RWPE2 (cell line): Measurements from ENCODE around the gene NOL4L.

Experiments used
- ATAC-seq: fragments of 200-7000 bp; cut with Tn5 transposase; 3 replicates; pipeline ENCODE4 v1.9.1; 2021; ENCODE audit warnings: low read depth
- DNase-seq: peaks from one replicate; pipeline ENCODE4 v3.0.0-alpha.2; 2020; ENCODE audit warnings: low spot score
- H3K27ac ChIP-seq: fragments of 450-650 bp; 2 replicates; pipeline ENCODE4 v1.5.1; 2017; ENCODE audit warnings: mild to moderate bottlenecking; ENCODE audit not compliant: poor library complexity, severe bottlenecking
- H3K27me3 ChIP-seq: fragments of 250-450 bp; sonication (Bioruptor Pico); 2 replicates; pipeline ENCODE4 v1.5.1; 2021; ENCODE audit warnings: mild to moderate bottlenecking, moderate library complexity; ENCODE audit not compliant: insufficient read depth, poor library complexity, severe bottlenecking
- H3K36me3 ChIP-seq: fragments of 250-450 bp; sonication (Bioruptor Pico); 2 replicates; pipeline ENCODE4 v1.5.1; 2020; ENCODE audit warnings: low read depth, mild to moderate bottlenecking, moderate library complexity
- H3K4me1 ChIP-seq: fragments of 250-450 bp; sonication (Bioruptor Pico); 2 replicates; pipeline ENCODE4 v1.5.1; 2021; ENCODE audit warnings: mild to moderate bottlenecking, moderate library complexity; ENCODE audit not compliant: insufficient read depth, poor library complexity, severe bottlenecking
- H3K4me3 ChIP-seq: fragments of 250-450 bp; sonication (Bioruptor Pico); 2 replicates; pipeline ENCODE4 v1.5.1; 2021; ENCODE audit warnings: mild to moderate bottlenecking, moderate library complexity; ENCODE audit not compliant: severe bottlenecking
- H3K9me3 ChIP-seq: fragments of 250-450 bp; sonication (Bioruptor Pico); 2 replicates; pipeline ENCODE4 v1.5.1; 2021; ENCODE audit warnings: mild to moderate bottlenecking, moderate library complexity; ENCODE audit not compliant: severe bottlenecking
- CTCF ChIP-seq: fragments of 450-650 bp; IDR thresholded peaks from one replicate; pipeline ENCODE4 v1.5.1; 2017; ENCODE audit warnings: mild to moderate bottlenecking, moderate library complexity; ENCODE audit not compliant: poor library complexity, severe bottlenecking

Gene NOL4L

GRCh38 chr20:32434434-32434833, 150.7 kb downstream of the NOL4L start:
- DNase-seq (peak; percentile 80), ATAC-seq (no peak)
- no peaks in the 10 kb centered on the region for H3K9me3 ChIP-seq
- no peak overlapping the region for H3K4me3 ChIP-seq
- H3K27ac ChIP-seq: no peak overlapping the region
- no peak for TF ChIP-seq CTCF
- H3K36me3 ChIP-seq: peaks cover 100% of the 10 kb centered on the region
- no peaks in the 10 kb centered on the region for H3K4me1 ChIP-seq
- H3K27me3 ChIP-seq: no peaks in the 10 kb centered on the region

- H3K4me1 ChIP-seq: no peaks in the 10 kb centered on the region
- TF ChIP-seq CTCF: no peak
- H3K27me3 ChIP-seq: no peaks in the 10 kb centered on the region
- DNase-seq (peak; percentile 75), ATAC-seq (no peak)
- H3K36me3 ChIP-seq: peaks cover 100% of the 10 kb centered on the region
- no peak overlapping the region for H3K27ac ChIP-seq
- H3K9me3 ChIP-seq: no peaks in the 10 kb centered on the region
- H3K4me3 ChIP-seq: no peak overlapping the region
These were observed 151.7 kb downstream of the NOL4L start for GRCh38 chr20:32433311-32434021.

- no peaks in the 10 kb centered on the region for H3K9me3 ChIP-seq
- H3K4me3 ChIP-seq: no peak overlapping the region
- no peak for DNase-seq
- ATAC-seq: no peak
- peaks cover 100% of the 10 kb centered on the region for H3K36me3 ChIP-seq
- no peaks in the 10 kb centered on the region for H3K27me3 ChIP-seq
- H3K4me1 ChIP-seq: no peaks in the 10 kb centered on the region
- TF ChIP-seq CTCF: no peak
- H3K27ac ChIP-seq: no peak overlapping the region
These were observed 152.9 kb downstream of the NOL4L start for GRCh38 chr20:32432277-32432676.

GRCh38 chr20:32431457-32431856, 153.7 kb downstream of the NOL4L start:
- no peak for TF ChIP-seq CTCF
- H3K36me3 ChIP-seq: peaks cover 99% of the 10 kb centered on the region

GRCh38 chr20:32429745-32430360, 155.3 kb downstream of the NOL4L start:
- Histone ChIP-seq H3K4me1 (no peaks in the 10 kb centered on the region), H3K9me3 (no peaks in the 10 kb centered on the region), H3K36me3 (peaks cover 91% of the 10 kb centered on the region), H3K27ac (no peak overlapping the region), H3K4me3 (no peak overlapping the region), H3K27me3 (no peaks in the 10 kb centered on the region)
- DNase-seq (peak; percentile 68), ATAC-seq (0 out of 3 replicates have a peak, but pooled peaks have one; percentile 5)
- no peak for TF ChIP-seq CTCF

More at GRCh38 chr20:32431457-32431856, 153.7 kb downstream of the NOL4L start:
- Histone ChIP-seq H3K9me3 (no peaks in the 10 kb centered on the region), H3K4me1 (no peaks in the 10 kb centered on the region), H3K4me3 (no peak overlapping the region), H3K27me3 (no peaks in the 10 kb centered on the region), H3K27ac (no peak overlapping the region)
- peak; percentile 73 for DNase-seq
- ATAC-seq: no peak
